HG02759 (cell line): ENCODE measurements around the gene CAPZB.
"Not testable (repeated sequence)": the region's sequence is repeated elsewhere in the genome, so short reads cannot be mapped to it uniquely, and the experiment has no call there.

Experiments
- ATAC-seq: cut with Tn5 transposase; IDR thresholded peaks from one replicate; pipeline ENCODE4 v1.9.1; 2021; ENCODE audit warnings: mild to moderate bottlenecking, moderate library complexity; ENCODE audit not compliant: unreplicated experiment

Gene CAPZB

GRCh38 chr1:19499887-19500286 lies 14.5 kb upstream of the CAPZB start:
- not testable (repeated sequence) for ATAC-seq

GRCh38 chr1:19497443-19497842 lies 12.1 kb upstream of the CAPZB start:
- ATAC-seq, result not testable (repeated sequence)

GRCh38 chr1:19496527-19496874 lies 11.2 kb upstream of the CAPZB start:
- no peak for ATAC-seq

GRCh38 chr1:19495799-19496526 lies 10.6 kb upstream of the CAPZB start:
- no peak for ATAC-seq

DNA sequence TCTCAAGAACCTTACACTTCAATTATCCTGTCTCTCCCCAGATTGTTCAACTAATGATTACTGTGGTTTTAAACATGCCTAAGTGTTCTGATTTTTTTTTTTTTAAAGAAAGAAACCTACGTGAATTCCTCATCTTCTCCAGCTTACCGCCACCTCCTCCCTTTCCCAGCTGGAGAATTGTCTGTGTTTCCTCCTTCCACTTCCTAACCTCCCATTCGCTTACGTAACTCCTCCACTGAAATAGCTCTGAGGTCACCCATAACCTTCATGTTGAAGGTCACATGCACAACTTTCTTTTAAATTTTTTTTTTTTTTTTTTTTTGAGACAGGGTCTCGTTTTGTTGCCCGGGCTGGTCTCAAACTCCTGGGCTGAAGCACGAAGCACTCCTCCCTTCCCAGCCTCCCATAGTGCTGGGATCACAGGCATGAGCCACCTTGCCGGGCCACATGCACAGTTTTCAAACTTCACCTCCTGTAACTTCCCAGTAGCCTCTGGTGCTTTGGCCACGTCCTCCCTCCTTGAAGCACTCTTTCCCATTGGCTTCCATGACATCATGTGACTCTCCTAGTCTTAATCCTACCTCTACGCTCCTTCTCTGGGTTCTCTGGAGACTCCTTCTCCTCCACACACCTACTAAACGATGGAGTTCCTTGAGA lies 9.8 kb upstream of the CAPZB start:
- no peak for ATAC-seq

GRCh38 chr1:19493547-19493946 lies 8.2 kb upstream of the CAPZB start:
- no peak for ATAC-seq

- ATAC-seq, result no peak
Observed at GRCh38 chr1:19489996-19490395, 4.7 kb upstream of the CAPZB start.

- ATAC-seq, result no peak
Observed at GRCh38 chr1:19488136-19488535, 2.8 kb upstream of the CAPZB start.

DNA sequence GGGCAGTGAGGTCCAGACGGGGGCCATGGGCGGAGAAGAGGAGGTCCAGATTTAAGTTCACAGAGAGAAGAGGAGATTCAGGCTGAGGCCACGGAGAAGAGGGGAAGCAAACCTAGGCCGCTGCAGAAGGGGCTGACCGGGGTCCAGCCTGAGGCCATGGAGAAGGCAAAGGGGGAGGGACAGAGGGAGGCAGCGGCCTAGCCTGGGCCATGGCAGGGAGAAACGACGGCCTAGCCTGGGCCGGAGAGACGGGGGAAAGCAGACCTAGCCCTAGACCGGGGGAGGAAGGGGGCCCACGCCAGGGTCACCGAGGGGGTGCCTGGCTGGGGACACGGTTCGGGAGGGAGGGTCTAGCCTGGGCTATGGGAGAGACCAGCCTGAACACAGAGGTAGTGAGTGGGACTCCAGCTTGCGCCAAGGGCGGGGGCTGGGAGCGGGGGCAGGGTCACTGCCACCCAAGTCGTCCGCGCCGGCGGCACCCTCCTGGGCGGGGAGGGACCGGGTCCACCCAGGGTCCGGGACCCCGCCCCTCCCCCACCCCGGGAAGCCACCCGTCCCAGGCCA lies 459 bp downstream of the CAPZB start:
- peak; percentile 18 for ATAC-seq

DNA sequence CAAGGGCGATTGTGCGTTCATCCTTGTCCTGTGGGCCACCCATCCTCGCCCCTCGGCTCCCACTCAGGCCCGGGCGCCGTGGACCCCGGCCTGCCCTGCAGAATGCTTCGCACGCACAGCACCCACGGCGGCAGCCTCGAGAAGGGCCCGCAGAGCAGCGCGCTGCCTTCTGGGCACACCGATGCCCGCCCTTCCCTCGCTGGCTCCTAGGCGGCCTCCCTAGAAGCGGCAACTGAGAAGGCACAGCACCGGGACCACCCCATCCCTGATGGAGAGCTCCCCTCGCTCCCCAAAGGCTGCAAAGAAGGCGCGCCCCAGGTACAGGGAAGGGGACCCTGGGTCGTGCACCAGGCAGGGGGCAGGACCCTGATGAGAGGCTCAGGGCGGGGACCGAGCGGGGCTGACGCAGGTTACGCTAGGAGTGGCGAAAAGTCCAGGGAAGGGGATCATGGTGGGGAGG lies 971 bp downstream of the CAPZB start:
- ATAC-seq, result no peak

DNA sequence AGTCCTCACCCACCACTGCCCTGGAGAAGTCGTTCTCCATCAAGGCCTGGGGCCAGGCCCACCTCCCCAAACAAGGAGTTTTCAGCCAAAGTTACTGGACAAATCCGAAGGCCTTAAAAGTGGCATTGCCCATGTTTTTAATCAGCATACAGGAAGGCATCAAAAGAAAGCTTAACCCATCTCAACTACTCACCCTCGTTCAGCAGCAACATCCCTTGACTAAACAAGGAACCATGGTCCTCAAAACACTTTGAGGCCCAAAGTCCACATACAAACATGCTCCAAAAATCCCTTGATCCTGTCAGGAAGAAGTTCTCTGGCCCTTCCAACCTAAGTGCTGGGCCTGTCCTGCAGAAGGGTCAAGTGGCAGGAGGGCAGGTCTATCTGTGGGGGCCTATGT lies 1.6 kb downstream of the CAPZB start:
- no peak for ATAC-seq

GRCh38 chr1:19483261-19483660 lies 2.1 kb downstream of the CAPZB start:
- no peak for ATAC-seq

- ATAC-seq, result no peak
Observed at GRCh38 chr1:19481826-19482398, 3.4 kb downstream of the CAPZB start.

- ATAC-seq, result no peak
Observed at GRCh38 chr1:19480282-19480681, 5.1 kb downstream of the CAPZB start.

DNA sequence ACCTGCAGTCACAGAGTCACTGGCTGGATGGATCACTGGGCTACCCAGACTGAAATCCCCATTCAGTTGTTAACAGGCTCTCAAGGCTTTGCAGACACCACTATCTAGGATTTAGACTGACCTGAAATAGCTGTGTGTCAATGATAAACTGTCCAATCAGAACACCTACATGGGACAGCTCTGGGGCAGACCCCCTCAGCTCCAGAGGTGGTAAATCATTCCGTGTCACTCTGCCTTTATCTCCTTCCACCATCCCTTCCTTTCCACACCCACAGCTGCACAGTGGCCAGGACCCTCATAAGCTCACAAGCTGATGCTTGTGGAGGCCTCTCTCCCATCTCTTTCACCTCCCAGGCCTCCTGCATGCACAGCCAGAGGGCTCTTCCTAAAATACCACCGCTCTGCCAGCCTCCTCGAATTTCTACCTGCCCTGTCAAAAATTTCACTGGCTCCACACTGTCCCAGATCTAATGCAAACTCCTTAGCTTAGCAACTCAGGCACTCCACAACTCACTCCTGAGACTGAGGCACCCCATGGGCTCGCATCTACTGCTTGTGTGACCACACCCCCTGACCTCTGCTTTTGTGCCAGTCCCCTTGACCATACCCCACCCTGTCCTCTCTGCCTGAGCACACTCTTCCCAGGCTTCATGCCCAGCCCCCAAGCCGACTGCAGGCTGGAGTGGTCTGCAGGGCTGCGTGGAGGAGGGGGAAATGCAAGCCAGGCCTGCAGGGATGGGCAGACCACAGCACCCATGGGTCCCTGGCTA lies 5.8 kb downstream of the CAPZB start:
- no peak for ATAC-seq

DNA sequence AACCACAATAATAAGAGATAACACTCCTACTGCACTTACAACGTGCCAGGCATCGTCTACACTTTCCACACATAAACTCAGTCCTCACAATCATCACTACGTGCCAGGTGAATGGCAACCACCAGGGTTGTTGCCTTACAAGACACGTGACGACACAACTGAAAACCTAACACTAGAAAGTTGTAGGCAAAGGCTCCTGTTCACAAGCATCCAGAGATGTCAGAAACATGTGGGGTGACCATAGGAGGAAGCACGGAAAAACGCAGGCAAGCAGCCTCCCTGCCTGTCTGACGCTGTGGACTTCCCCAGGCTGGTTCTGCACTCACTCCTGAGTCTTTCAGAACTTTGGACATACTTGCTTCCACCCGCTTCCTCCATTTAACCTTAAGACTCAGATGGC lies 7.0 kb downstream of the CAPZB start:
- ATAC-seq, result no peak

GRCh38 chr1:19477284-19478249 lies 7.8 kb downstream of the CAPZB start:
- ATAC-seq, result peak; percentile 58

DNA sequence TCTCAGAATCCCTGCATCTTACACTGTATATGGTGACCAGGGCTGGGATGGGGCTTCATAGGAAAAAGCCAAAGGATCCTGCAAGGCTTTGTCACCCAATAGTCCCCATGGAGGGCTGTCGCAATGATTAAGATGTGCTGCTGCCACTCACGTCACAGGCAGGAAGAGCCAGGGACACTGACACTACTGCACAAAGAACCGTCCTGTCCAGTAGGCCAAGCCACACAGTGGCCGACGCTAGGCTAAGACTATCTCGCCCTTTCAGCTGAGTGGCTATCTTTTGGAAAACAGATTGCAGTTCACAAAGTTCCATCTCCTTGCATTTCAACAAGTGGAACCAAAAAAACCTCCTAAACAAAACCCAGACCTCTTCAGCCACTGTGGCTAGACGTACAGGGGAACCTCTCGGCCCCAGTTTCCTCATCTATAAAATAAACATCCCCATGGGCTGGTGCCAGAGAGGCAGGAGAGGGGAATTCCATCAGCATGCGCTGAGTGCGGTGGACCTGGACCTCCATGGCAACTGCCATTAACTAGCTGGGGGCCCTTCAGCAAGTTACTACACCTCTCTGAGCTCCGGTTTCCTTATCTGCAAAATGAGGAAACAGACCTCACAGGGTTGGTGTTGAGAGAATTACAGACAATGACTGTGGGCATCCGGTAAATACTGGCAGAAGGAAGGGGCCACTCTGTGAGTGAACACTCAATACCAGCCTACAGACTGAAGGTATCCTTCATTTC lies 8.7 kb downstream of the CAPZB start:
- peak; percentile 52 for ATAC-seq

DNA sequence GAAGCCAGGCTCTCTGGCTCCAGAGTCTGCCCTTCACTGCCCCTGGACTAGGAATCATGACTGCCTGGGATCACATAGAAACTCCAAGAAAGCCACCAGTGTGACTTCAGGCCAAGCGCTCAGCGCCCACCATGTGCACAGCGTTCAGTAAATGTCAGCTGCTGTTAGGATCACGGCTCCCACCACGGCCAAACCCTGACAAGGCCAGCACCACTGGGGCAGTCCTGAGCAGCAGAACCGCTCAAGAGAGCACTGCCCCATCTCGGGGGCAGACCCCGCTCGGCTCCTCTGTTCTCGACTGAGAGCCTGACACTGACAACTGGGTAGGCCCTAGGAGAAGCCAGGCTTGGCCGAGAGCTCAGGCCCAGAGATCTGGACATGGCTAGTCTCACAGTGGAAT lies 10.0 kb downstream of the CAPZB start:
- ATAC-seq, result no peak
